GM21576 (cell line): Measurements from ENCODE around the gene GPX4.

ENCODE experiments used
- ATAC-seq: cut with Tn5 transposase; IDR thresholded peaks from one replicate; pipeline ENCODE4 v1.9.1; 2021; ENCODE audit warnings: mild to moderate bottlenecking, moderate library complexity; ENCODE audit not compliant: unreplicated experiment

GPX4 gene

GRCh38 chr19:1103708-1104310 lies at the start of gene GPX4:
Gene GPX4 (plus strand): TSS chr19:1103994. CDS start chr19:1104044, 50 bp downstream.
- ATAC-seq: peak; percentile 65

DNA sequence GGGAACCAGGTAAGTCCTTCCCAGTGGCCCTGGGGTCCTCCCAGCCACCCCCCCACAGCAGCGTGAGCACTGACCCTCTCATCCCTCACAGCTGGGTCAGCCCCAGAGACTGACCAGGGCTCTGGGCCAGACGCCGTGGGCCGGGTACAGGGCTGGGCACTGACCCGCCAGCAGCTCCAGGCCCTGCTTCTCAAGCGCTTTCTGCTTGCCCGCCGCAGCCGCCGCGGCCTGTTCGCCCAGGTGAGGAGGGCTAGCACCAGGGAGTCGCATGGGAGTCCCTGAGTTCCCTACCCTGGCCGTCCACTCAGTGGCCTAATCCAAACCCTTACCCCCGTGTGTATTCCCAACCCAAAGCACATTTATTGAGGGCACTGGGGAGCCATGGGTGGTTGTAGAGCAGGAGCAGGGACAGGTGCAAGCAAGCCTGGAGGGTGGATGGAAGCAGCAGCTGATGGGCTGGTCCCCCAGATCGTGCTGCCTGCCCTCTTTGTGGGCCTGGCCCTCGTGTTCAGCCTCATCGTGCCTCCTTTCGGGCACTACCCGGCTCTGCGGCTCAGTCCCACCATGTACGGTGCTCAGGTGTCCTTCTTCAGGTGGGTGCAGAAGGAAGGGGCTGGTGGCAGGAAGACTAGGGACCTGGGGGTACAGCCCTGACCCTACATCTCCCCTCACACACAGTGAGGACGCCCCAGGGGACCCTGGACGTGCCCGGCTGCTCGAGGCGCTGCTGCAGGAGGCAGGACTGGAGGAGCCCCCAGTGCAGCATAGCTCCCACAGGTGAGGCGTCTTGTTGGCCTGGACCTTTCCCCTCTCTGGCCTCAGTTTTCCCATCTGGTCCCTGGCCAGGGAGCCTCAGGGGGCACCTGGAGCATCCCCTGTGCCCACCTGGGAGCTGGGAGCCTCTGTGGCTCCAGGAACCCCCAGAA lies 49.4 kb upstream of the GPX4 start:
- ATAC-seq: no peak

DNA sequence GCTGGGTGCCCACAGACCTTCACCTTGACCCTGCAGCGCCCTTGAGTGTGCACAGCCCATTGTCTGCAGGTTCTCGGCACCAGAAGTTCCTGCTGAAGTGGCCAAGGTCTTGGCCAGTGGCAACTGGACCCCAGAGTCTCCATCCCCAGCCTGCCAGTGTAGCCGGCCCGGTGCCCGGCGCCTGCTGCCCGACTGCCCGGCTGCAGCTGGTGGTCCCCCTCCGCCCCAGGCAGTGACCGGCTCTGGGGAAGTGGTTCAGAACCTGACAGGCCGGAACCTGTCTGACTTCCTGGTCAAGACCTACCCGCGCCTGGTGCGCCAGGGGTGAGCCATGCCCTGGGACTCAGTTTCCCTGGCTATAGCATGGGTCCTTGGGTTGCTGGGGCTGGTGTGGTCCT lies 48.8 kb upstream of the GPX4 start:
- ATAC-seq: no peak

GRCh38 chr19:1055886-1056620 lies 47.7 kb upstream of the GPX4 start:
- ATAC-seq: no peak

DNA sequence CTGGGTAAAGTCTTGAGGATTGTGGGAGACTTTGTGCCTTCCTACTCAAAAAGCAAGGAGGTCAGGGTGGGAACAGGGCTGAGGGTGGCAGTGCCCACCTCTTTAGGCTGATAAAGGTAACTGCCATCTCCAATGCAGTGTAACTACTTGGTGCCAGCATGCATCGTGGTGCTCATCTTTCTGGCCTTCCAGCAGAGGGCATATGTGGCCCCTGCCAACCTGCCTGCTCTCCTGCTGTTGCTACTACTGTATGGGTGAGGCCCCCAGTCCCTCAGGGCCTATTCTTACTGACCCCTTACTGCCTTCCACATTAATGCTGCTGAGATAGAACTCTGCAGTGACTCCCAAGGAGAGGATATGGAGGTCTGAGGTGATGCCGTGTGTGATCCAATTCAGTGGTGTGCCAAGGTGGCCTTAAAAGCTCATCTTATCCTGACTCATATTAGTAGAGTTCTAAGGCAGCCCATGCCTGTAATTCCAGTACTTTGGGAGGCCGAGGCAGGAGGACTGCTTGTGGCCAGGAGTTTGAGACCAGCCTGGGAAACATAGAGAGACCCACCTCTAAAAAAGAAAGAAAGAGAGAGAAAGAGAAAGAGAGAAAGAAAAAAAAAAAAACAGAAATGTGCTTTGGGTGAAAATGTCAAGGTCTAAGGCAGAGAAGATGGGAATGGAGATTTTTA lies 46.5 kb upstream of the GPX4 start:
- no peak for ATAC-seq

GRCh38 chr19:1058112-1058511 lies 45.7 kb upstream of the GPX4 start:
- no peak for ATAC-seq

- no peak for ATAC-seq
Measured at GRCh38 chr19:1060689-1061088, 43.1 kb upstream of the GPX4 start.

DNA sequence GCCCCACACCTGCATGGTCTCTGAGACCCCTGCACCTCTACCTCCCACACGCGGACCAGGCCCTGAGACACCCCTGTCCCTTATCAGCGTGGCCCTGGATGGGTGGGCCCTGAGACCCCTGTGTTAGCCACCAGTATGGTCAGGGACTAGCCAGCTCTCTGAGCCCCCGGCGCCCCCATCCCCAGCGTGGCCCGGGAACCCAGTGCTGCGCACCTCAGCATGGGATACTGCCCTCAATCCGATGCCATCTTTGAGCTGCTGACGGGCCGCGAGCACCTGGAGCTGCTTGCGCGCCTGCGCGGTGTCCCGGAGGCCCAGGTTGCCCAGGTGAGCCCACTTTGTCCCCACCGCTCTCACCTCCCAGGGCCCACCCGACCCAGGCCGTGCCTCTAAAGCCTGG lies 41.8 kb upstream of the GPX4 start:
- no peak for ATAC-seq

- ATAC-seq: no peak
Measured at GRCh38 chr19:1062387-1063029, 41.3 kb upstream of the GPX4 start.

DNA sequence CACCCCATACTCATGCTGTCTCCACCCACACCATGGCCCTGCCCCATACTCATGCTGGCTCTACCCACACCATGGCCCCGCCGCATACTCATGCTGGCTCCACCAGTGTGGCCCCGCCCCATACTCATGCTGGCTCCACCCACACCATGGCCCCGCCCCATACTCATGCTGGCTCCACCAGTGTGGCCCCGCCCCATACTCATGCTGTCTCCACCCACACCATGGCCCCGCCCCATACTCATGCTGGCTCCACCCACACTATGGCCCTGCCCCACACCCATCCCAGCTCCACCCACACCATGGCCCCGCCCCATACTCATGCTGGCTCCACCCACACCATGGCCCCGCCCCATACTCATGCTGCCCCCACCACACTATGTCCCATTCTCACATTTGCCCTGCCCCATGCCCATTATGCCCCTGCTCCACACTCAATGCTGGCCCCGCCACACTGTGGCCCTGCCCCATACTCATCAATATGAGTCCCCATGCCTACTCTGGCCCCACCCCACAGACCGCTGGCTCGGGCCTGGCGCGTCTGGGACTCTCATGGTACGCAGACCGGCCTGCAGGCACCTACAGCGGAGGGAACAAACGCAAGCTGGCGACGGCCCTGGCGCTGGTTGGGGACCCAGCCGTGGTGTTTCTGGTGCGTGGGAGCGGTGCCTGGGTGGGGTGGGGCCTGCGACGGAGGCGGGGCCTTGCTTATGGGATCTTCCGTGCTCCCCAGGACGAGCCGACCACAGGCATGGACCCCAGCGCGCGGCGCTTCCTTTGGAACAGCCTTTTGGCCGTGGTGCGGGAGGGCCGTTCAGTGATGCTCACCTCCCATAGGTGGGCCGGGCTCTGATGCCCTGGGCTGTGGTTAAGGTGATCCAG lies 40.5 kb upstream of the GPX4 start:
- no peak for ATAC-seq

- no peak for ATAC-seq
Measured at GRCh38 chr19:1063909-1064660, 39.7 kb upstream of the GPX4 start.

DNA sequence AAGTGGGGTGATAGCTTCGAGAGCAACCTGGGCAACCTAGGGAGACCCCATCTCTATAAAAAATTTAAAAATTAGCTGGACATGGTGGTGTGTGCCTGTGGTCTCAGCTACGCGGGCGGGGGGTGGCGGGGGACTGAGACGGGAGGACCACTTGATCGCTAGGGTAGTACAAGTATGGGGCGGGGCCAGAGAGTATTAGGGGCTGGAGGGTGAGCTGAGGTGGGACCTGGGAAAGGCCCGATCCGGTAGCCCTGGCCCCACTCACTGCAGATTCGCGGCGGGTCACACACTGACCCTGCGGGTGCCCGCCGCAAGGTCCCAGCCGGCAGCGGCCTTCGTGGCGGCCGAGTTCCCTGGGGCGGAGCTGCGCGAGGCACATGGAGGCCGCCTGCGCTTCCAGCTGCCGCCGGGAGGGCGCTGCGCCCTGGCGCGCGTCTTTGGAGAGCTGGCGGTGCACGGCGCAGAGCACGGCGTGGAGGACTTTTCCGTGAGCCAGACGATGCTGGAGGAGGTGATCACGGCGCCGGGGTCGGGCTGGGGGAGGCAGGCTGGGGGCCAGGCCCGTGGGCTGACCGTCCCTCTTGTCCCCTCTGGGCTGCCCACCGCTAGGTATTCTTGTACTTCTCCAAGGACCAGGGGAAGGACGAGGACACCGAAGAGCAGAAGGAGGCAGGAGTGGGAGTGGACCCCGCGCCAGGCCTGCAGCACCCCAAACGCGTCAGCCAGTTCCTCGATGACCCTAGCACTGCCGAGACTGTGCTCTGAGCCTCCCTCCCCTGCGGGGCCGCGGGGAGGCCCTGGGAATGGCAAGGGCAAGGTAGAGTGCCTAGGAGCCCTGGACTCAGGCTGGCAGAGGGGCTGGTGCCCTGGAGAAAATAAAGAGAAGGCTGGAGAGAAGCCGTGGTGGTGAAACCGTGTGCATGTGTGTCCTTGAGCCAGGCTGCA lies 38.9 kb upstream of the GPX4 start:
- ATAC-seq: no peak

- ATAC-seq: no peak
Measured at GRCh38 chr19:1065606-1066109, 38.1 kb upstream of the GPX4 start.

- no peak for ATAC-seq
Measured at GRCh38 chr19:1066251-1066747, 37.5 kb upstream of the GPX4 start.

- ATAC-seq: peak; percentile 38
Measured at GRCh38 chr19:1066748-1067340, 37.0 kb upstream of the GPX4 start, which contains the start of gene ARHGAP45. Gene ARHGAP45 (plus strand): TSS chr19:1067167. CDS start chr19:1067406, 239 bp downstream.

- ATAC-seq: peak; percentile 12
Measured at GRCh38 chr19:1067341-1067957, 36.3 kb upstream of the GPX4 start.
